GM23338 (cell line): Measurements from ENCODE around the gene SRPX2. TPM values are rescaled to one million over a fixed set of nuclear protein-coding genes. Genes with fewer than 3 reads are reported as not detected.

Experiments used
- ATAC-seq: fragments of 200-7000 bp; cut with Tn5 transposase; 3 replicates; pipeline ENCODE4 v1.9.1; 2020
- DNase-seq: peaks from one replicate; pipeline ENCODE4 v3.0.0-alpha.2; 2015; ENCODE audit warnings: low spot score
- H2AFZ ChIP-seq: fragments of 200-600 bp; sonication (generic); 2 replicates; pipeline ENCODE4 v1.8.0; 2016; ENCODE audit warnings: antibody characterized with exemption, mild to moderate bottlenecking, moderate library complexity
- H3F3A ChIP-seq: fragments of 200-600 bp; sonication (generic); replicated peaks from 2 replicates; pipeline ENCODE4 v1.8.0; 2017; ENCODE audit warnings: antibody characterized with exemption, mixed run types, low read depth
- H3K27ac ChIP-seq: fragments of 200-600 bp; sonication (generic); 2 replicates; pipeline ENCODE4 v1.6.1; 2016; ENCODE audit warnings: low read depth
- H3K27me3 ChIP-seq: fragments of 200-600 bp; sonication (generic); 2 replicates; pipeline ENCODE4 v1.8.0; 2016; ENCODE audit warnings: mild to moderate bottlenecking, mixed run types, moderate library complexity; ENCODE audit not compliant: insufficient read depth
- H3K36me3 ChIP-seq: fragments of 200-600 bp; sonication (generic); 2 replicates; pipeline ENCODE4 v1.8.0; 2016; ENCODE audit warnings: mild to moderate bottlenecking; ENCODE audit not compliant: insufficient read depth
- H3K4me1 ChIP-seq: fragments of 200-600 bp; sonication (generic); 2 replicates; pipeline ENCODE4 v1.8.0; 2016; ENCODE audit warnings: mild to moderate bottlenecking, moderate library complexity; ENCODE audit not compliant: insufficient read depth
- H3K4me2 ChIP-seq: fragments of 200-600 bp; sonication (generic); 2 replicates; pipeline ENCODE4 v1.7.1; 2017; ENCODE audit warnings: mixed run types
- H3K4me3 ChIP-seq: fragments of 200-600 bp; sonication (generic); 2 replicates; pipeline ENCODE4 v1.6.1; 2016; ENCODE audit warnings: mixed run types
- H3K79me2 ChIP-seq: fragments of 200-600 bp; sonication (generic); replicated peaks from 2 replicates; pipeline ENCODE4 v1.8.0; 2017; ENCODE audit warnings: mild to moderate bottlenecking; ENCODE audit not compliant: insufficient read depth
- H3K9me2 ChIP-seq: fragments of 200-600 bp; sonication (generic); 2 replicates; pipeline ENCODE4 v1.8.0; 2017; ENCODE audit not compliant: insufficient read depth
- H4K20me1 ChIP-seq: fragments of 200-600 bp; sonication (generic); replicated peaks from 2 replicates; pipeline ENCODE4 v1.8.0; 2017; ENCODE audit warnings: mild to moderate bottlenecking; ENCODE audit not compliant: insufficient read depth
- H3K27ac Mint-ChIP-seq: 2 replicates; pipeline ENCODE4 v1.8.0; 2020; ENCODE audit warnings: inconsistent platforms, mild to moderate bottlenecking, moderate library complexity, mixed read lengths
- H3K27me3 Mint-ChIP-seq: 3 replicates; pipeline ENCODE4 v1.8.0; 2022; ENCODE audit warnings: low read depth, mild to moderate bottlenecking, moderate library complexity, mixed read lengths, inconsistent platforms; ENCODE audit not compliant: insufficient read depth, poor library complexity
- H3K36me3 Mint-ChIP-seq: 3 replicates; pipeline ENCODE4 v1.8.0; 2021; ENCODE audit warnings: low read depth, mild to moderate bottlenecking, inconsistent platforms, moderate library complexity, mixed read lengths
- H3K4me1 Mint-ChIP-seq: 3 replicates; pipeline ENCODE4 v1.8.0; 2020; ENCODE audit warnings: mild to moderate bottlenecking, inconsistent platforms, mixed read lengths
- H3K4me3 Mint-ChIP-seq: 3 replicates; pipeline ENCODE4 v1.8.0; 2021; ENCODE audit warnings: moderate library complexity, mild to moderate bottlenecking, inconsistent platforms, mixed read lengths
- H3K9me3 Mint-ChIP-seq: 3 replicates; pipeline ENCODE4 v1.8.0; 2020; ENCODE audit warnings: moderate library complexity, mild to moderate bottlenecking, inconsistent platforms, mixed read lengths
- CREB1 ChIP-seq: fragments of 250-450 bp; sonication (Bioruptor Pico); IDR thresholded peaks from 2 replicates; pipeline ENCODE4 v1.5.0; 2020; ENCODE audit warnings: low read depth, mild to moderate bottlenecking, moderate library complexity
- EZH2 ChIP-seq: fragments of 200-600 bp; sonication (generic); IDR thresholded peaks from one replicate; pipeline ENCODE4 v1.8.0; 2017; ENCODE audit warnings: antibody characterized with exemption, mild to moderate bottlenecking, low read depth; ENCODE audit not compliant: unreplicated experiment
- EZH2phosphoT487 ChIP-seq: fragments of 200-600 bp; sonication (generic); IDR thresholded peaks from one replicate; pipeline ENCODE4 v1.8.1; 2018; ENCODE audit warnings: antibody characterized with exemption; ENCODE audit not compliant: unreplicated experiment
- JUNB ChIP-seq: IDR thresholded peaks from one replicate; pipeline ENCODE4 v1.6.1; 2016; ENCODE audit warnings: antibody characterized with exemption; ENCODE audit not compliant: unreplicated experiment
- NANOG ChIP-seq: IDR thresholded peaks from 2 replicates; pipeline ENCODE4 v1.6.1; 2016; ENCODE audit warnings: antibody characterized with exemption, borderline replicate concordance
- POLR2AphosphoS5 ChIP-seq: IDR thresholded peaks from 2 replicates; pipeline ENCODE4 v1.6.1; 2016; ENCODE audit warnings: antibody characterized with exemption, low read depth
- STAT1 ChIP-seq: IDR thresholded peaks from one replicate; pipeline ENCODE4 v1.6.1; 2016; ENCODE audit warnings: antibody characterized with exemption; ENCODE audit not compliant: unreplicated experiment
- ZNF114 ChIP-seq: fragments of 250-450 bp; sonication (Bioruptor Pico); IDR thresholded peaks from 2 replicates; pipeline ENCODE4 v1.5.0; 2020; ENCODE audit warnings: mild to moderate bottlenecking, moderate library complexity
- ZNF331 ChIP-seq: fragments of 250-450 bp; sonication (Bioruptor Pico); IDR thresholded peaks from 2 replicates; pipeline ENCODE4 v1.5.0; 2020; ENCODE audit warnings: low read depth, mild to moderate bottlenecking, moderate library complexity
- polyA plus RNA-seq: library from polyadenylated mRNA; unstranded; fragments of >200 nt; fragmentation: Nextera tagmentation; extraction: Ambion mirVana; gene quantifications from 2 replicates; pipeline ENCODE4 v1.2.1, GENCODE V29; 2016
- total RNA-seq: library from RNA; depleted of rRNA; stranded (reverse); fragments of >200 nt; shearing (Covaris generic); gene quantifications from 2 replicates; pipeline ENCODE4 v1.2.3, GENCODE V29; 2014
- TF ChIP-seq, protein P1 (sequence below), 2 experiments: fragments of 200-600 bp in 1 of 2; sonication (generic) in 1 of 2; conservative IDR thresholded peaks; 2 replicates each; pipeline versions ENCODE4 v1.5.1 to v1.6.1; 2016 to 2017; ENCODE audit warnings: antibody characterized with exemption in 2 of 2, low read depth in 2 of 2, mild to moderate bottlenecking in 2 of 2, moderate library complexity in 1 of 2
- TF ChIP-seq, protein P2 (sequence below): fragments of 250-450 bp; sonication (Bioruptor Pico); IDR thresholded peaks from 2 replicates; pipeline ENCODE4 v1.5.0; 2020; ENCODE audit warnings: mild to moderate bottlenecking, moderate library complexity
- TF ChIP-seq, protein P3 (sequence below): IDR thresholded peaks from 2 replicates; pipeline ENCODE4 v1.6.1; 2016; ENCODE audit warnings: antibody characterized with exemption
- TF ChIP-seq, protein P4 (sequence below): IDR thresholded peaks from one replicate; pipeline ENCODE4 v1.6.1; 2018; ENCODE audit warnings: antibody characterized with exemption; ENCODE audit not compliant: unreplicated experiment

SRPX2 gene
- total and polyA plus RNA-seq, 2 experiments from 2014 or later: not detected

DNA sequence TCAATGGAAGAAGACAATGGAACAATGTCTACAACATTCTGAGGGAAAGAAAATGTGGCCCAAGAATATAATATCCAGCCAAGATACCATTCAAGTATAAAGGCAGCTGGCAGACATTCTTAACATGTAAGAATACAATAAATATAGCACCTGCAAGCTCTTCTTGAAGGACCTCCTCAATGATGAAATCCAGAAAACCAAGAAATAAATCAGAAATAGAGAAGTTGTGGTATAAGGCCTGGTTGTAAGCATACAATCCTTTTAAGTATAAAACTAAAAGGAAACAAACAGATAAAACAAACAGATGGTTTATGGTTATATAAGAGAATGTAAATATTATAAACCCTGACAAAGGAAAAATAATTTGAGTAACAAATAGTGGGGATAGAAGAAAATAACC lies 54.6 kb downstream of the SRPX2 start:
- Mint-ChIP-seq H3K36me3 (no peaks in the 10 kb centered on the region), H3K27me3 (no peaks in the 10 kb centered on the region), H3K4me3 (no peak overlapping the region), H3K4me1 (no peaks in the 10 kb centered on the region), H3K9me3 (no peaks in the 10 kb centered on the region), H3K27ac (no peak overlapping the region)
- no peak overlapping the region for H3K4me3 ChIP-seq
- H4K20me1 ChIP-seq: no peaks in the 10 kb centered on the region
- no peak overlapping the region for H3K4me2 ChIP-seq
- TF ChIP-seq NANOG: no peak
- TF ChIP-seq JUNB: no peak
- TF ChIP-seq EZH2: no peak
- no peak for TF ChIP-seq ZNF114 (CRISPR knock-in tag)
- TF ChIP-seq, protein P1, sequence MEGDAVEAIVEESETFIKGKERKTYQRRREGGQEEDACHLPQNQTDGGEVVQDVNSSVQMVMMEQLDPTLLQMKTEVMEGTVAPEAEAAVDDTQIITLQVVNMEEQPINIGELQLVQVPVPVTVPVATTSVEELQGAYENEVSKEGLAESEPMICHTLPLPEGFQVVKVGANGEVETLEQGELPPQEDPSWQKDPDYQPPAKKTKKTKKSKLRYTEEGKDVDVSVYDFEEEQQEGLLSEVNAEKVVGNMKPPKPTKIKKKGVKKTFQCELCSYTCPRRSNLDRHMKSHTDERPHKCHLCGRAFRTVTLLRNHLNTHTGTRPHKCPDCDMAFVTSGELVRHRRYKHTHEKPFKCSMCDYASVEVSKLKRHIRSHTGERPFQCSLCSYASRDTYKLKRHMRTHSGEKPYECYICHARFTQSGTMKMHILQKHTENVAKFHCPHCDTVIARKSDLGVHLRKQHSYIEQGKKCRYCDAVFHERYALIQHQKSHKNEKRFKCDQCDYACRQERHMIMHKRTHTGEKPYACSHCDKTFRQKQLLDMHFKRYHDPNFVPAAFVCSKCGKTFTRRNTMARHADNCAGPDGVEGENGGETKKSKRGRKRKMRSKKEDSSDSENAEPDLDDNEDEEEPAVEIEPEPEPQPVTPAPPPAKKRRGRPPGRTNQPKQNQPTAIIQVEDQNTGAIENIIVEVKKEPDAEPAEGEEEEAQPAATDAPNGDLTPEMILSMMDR (conservative IDR thresholded peaks at IDR 0.05; ENCODE audit: low read depth in 2 of 2): no peak
- TF ChIP-seq, protein P2, sequence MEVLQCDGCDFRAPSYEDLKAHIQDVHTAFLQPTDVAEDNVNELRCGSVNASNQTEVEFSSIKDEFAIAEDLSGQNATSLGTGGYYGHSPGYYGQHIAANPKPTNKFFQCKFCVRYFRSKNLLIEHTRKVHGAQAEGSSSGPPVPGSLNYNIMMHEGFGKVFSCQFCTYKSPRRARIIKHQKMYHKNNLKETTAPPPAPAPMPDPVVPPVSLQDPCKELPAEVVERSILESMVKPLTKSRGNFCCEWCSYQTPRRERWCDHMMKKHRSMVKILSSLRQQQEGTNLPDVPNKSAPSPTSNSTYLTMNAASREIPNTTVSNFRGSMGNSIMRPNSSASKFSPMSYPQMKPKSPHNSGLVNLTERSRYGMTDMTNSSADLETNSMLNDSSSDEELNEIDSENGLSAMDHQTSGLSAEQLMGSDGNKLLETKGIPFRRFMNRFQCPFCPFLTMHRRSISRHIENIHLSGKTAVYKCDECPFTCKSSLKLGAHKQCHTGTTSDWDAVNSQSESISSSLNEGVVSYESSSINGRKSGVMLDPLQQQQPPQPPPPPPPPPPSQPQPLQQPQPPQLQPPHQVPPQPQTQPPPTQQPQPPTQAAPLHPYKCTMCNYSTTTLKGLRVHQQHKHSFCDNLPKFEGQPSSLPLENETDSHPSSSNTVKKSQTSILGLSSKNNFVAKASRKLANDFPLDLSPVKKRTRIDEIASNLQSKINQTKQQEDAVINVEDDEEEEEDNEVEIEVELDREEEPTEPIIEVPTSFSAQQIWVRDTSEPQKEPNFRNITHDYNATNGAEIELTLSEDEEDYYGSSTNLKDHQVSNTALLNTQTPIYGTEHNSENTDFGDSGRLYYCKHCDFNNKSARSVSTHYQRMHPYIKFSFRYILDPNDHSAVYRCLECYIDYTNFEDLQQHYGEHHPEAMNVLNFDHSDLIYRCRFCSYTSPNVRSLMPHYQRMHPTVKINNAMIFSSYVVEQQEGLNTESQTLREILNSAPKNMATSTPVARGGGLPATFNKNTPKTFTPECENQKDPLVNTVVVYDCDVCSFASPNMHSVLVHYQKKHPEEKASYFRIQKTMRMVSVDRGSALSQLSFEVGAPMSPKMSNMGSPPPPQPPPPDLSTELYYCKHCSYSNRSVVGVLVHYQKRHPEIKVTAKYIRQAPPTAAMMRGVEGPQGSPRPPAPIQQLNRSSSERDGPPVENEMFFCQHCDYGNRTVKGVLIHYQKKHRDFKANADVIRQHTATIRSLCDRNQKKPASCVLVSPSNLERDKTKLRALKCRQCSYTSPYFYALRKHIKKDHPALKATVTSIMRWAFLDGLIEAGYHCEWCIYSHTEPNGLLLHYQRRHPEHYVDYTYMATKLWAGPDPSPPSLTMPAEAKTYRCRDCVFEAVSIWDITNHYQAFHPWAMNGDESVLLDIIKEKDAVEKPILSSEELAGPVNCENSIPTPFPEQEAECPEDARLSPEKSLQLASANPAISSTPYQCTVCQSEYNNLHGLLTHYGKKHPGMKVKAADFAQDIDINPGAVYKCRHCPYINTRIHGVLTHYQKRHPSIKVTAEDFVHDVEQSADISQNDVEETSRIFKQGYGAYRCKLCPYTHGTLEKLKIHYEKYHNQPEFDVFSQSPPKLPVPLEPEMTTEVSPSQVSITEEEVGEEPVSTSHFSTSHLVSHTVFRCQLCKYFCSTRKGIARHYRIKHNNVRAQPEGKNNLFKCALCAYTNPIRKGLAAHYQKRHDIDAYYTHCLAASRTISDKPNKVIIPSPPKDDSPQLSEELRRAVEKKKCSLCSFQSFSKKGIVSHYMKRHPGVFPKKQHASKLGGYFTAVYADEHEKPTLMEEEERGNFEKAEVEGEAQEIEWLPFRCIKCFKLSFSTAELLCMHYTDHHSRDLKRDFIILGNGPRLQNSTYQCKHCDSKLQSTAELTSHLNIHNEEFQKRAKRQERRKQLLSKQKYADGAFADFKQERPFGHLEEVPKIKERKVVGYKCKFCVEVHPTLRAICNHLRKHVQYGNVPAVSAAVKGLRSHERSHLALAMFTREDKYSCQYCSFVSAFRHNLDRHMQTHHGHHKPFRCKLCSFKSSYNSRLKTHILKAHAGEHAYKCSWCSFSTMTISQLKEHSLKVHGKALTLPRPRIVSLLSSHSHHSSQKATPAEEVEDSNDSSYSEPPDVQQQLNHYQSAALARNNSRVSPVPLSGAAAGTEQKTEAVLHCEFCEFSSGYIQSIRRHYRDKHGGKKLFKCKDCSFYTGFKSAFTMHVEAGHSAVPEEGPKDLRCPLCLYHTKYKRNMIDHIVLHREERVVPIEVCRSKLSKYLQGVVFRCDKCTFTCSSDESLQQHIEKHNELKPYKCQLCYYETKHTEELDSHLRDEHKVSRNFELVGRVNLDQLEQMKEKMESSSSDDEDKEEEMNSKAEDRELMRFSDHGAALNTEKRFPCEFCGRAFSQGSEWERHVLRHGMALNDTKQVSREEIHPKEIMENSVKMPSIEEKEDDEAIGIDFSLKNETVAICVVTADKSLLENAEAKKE (CRISPR knock-in tag): no peak
- TF ChIP-seq POLR2AphosphoS5: no peak
- TF ChIP-seq EZH2phosphoT487: no peak
- TF ChIP-seq, protein P3, sequence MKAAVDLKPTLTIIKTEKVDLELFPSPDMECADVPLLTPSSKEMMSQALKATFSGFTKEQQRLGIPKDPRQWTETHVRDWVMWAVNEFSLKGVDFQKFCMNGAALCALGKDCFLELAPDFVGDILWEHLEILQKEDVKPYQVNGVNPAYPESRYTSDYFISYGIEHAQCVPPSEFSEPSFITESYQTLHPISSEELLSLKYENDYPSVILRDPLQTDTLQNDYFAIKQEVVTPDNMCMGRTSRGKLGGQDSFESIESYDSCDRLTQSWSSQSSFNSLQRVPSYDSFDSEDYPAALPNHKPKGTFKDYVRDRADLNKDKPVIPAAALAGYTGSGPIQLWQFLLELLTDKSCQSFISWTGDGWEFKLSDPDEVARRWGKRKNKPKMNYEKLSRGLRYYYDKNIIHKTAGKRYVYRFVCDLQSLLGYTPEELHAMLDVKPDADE: no peak
- TF ChIP-seq ZNF331 (CRISPR knock-in tag): no peak
- TF ChIP-seq STAT1: no peak
- TF ChIP-seq, protein P4, sequence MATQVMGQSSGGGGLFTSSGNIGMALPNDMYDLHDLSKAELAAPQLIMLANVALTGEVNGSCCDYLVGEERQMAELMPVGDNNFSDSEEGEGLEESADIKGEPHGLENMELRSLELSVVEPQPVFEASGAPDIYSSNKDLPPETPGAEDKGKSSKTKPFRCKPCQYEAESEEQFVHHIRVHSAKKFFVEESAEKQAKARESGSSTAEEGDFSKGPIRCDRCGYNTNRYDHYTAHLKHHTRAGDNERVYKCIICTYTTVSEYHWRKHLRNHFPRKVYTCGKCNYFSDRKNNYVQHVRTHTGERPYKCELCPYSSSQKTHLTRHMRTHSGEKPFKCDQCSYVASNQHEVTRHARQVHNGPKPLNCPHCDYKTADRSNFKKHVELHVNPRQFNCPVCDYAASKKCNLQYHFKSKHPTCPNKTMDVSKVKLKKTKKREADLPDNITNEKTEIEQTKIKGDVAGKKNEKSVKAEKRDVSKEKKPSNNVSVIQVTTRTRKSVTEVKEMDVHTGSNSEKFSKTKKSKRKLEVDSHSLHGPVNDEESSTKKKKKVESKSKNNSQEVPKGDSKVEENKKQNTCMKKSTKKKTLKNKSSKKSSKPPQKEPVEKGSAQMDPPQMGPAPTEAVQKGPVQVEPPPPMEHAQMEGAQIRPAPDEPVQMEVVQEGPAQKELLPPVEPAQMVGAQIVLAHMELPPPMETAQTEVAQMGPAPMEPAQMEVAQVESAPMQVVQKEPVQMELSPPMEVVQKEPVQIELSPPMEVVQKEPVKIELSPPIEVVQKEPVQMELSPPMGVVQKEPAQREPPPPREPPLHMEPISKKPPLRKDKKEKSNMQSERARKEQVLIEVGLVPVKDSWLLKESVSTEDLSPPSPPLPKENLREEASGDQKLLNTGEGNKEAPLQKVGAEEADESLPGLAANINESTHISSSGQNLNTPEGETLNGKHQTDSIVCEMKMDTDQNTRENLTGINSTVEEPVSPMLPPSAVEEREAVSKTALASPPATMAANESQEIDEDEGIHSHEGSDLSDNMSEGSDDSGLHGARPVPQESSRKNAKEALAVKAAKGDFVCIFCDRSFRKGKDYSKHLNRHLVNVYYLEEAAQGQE: no peak
- TF ChIP-seq CREB1: no peak
- no peaks in the 10 kb centered on the region for H3F3A ChIP-seq
- ATAC-seq: no peak
- H3K27ac ChIP-seq: no peak overlapping the region
- no peak overlapping the region for H2AFZ ChIP-seq
- no peak for DNase-seq
- no peaks in the 10 kb centered on the region for H3K79me2 ChIP-seq
- no peaks in the 10 kb centered on the region for H3K9me2 ChIP-seq
- no peaks in the 10 kb centered on the region for H3K36me3 ChIP-seq
- H3K27me3 ChIP-seq: no peaks in the 10 kb centered on the region
- no peaks in the 10 kb centered on the region for H3K4me1 ChIP-seq
